HG02852 (cell line): ENCODE results near the gene IL36A.

ENCODE experiments used
- ATAC-seq: cut with Tn5 transposase; IDR thresholded peaks from one replicate; pipeline ENCODE4 v1.9.1; 2021; ENCODE audit warnings: mild to moderate bottlenecking, moderate library complexity; ENCODE audit not compliant: unreplicated experiment

IL36A gene

DNA sequence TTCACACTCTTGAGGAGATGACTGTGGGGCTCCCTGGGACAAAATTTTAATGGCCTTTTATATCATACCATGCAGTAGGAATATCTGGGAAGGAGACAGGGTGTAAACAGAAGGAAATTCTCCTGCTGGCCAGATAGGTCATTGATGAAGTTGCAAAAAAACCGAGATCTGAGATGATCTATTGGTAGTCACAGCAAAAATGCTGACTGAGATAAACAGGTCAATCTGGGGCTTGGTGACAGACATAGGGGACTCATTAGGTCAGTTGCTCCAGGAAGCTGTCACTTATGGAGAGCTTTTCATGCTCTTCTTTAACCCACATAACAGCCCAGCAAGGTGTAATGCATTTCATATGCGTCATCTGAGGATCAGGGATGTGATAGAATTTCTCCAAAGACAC lies 2.6 kb upstream of the IL36A start:
- ATAC-seq = no peak

DNA sequence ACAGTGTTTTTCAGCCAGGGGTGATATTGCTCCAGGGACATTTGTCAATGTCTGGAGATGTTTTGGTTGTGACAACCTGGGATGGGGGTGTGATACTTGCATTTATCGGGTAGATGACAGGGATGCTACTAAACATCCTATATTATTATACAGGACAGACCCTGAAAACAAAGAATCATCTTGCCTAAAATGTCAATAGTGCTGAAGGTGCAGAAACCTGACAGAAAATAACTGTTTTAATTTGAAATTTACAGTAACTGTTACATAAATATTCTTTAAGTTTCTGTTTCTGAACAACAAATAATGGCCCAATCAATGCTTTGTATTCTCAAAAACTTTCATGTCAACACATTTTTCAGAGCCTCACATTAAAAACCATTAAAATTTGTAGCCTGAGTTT lies 2.0 kb downstream of the IL36A start:
- no peak for ATAC-seq

DNA sequence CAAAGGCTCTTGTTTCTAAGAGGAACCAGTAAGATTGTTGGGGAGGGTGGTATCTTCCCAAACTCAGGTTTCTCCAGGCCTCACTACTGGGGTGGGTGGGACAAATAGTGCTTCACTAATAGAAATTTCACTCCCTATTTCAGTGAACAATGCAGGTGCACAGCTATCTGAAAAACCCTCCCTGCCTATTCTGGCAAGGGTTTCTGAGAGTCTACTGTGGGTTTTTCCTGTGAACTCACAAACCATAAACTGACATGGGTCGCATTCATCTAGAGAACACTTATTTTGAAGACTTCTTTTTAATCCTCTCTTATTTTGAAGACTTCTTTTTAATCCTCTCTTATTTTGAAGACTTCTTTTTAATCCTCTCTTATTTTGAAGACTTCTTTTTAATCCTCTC lies 4.4 kb downstream of the IL36A start:
- ATAC-seq = no peak

DNA sequence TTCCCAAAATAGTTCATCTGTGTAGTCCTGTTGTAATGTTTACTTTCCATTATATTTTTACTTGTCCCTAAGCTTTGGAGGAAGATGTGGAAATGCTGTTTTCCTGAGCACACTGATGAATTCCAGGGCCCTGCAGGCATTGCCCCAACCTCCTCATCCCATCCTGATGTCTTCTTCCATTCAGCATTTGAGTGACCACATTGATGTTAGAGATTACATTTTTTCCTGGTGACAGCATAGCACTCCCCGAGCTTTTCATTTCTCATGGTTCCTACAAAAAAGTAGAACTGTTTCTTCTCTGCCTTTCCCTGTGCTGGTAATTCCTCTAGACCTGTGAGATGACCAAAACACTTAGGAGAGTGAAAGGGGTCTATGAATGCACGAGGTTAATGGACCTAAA lies 4.8 kb downstream of the IL36A start:
- no peak for ATAC-seq

DNA sequence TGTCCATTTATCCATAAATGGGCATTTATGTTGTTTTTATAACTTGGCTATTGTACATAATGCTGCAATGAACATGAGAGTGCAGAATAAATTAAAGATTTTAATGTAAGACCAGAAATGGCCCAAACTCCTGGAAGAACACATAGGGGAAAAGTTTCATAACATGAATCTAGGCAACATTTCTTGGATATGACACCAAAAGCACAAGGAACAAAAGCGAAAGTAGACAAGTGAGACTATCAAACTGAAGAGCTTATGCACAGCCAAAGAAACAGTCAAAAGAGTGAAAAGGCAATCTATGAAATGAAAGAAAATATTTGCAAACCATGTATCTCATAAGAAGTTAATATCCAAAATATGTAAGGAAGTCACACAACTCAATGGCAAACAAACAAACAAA lies 5.8 kb downstream of the IL36A start:
- ATAC-seq = no peak

DNA sequence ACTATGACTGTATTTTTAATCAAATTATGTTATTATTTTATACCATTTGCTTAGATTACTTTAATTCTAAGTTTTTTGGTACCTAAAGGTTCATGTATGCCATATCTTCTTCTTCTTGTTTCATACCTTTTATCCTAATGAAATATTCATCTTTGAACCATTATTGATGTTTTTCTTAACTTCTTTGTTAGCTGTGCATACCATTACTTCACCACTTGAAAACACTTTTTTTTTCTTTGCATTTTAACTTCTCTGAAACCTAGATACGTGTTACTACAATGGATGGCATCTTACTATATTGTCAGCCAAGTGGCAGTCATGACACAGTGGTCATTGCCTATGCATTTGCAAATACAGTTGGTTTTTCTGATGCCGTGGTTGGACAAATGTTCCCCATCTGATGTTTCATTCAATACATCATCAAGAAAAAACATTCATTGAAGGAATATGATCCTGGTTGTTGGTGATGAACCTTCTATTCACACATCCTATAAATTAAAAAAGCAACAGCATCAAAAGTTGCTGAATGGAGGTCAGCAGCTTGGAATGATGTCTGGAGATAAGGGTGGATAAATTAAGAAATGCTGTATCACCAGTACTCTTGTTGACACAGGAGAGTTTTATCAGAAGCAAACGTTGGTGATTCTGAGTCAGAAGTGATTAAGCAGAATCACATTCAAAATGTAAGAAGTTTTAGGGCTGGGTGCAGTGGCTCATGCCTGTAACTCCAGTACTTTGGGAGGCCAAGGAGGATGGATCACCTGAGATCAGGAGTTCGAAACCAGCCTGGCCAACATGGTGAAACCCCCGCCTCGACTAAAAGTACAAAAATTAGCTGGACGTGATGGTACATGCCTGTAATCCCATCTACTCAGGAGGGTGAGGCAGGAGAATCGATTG lies 7.4 kb downstream of the IL36A start:
- no peak for ATAC-seq

DNA sequence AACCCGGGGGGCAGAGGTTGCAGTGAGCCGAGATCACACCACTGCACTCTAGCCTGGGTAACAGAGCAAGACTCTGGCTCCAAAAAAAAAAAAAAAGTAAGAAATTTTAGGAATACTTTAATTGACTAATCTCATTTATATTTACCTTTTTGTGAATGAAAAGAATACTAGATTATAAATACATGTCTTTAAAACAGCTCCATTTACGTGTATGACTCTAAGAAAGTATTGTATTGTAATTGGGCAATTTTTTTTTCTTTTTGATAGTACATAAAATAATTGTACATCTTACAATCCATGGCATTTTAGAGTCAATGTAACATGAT lies 8.0 kb downstream of the IL36A start:
- ATAC-seq = no peak

DNA sequence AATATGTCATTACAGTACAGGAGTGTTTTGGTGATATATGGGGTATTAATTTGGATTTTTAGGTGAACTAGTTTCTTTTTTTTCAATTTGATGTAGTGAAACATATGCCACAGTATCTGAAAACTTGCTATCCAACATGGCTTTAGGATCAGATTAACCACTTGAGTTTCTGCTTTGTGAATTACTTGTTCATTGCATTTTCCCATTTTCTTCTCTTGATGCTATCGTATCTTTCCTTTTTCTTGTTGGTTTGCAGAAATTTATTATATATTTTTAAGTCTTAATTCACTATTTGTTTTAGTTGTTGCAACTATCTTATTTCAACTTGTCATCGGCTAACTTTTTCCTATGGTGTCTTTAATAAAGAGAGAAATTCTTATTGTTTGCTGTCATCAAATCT lies 8.8 kb downstream of the IL36A start:
- no peak for ATAC-seq

DNA sequence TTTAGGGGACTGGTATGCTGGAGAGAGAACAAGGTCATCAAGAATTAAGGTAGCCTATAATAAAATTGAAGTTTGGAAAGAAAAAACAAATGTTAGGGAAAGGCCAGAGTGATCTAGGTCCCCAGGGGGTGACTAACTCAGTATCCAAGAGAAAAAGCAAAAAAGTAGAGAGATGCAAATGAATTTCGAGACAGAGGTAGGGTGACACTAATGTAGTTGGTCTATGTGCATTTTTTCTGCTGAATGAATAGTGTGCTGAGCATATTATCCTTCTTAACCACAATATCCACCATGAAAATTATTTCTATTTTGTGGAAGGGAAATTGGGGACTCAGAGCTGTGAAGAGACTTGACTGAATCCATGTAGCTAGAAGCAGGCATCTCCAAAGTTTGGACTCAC lies 9.8 kb downstream of the IL36A start:
- ATAC-seq = no peak

DNA sequence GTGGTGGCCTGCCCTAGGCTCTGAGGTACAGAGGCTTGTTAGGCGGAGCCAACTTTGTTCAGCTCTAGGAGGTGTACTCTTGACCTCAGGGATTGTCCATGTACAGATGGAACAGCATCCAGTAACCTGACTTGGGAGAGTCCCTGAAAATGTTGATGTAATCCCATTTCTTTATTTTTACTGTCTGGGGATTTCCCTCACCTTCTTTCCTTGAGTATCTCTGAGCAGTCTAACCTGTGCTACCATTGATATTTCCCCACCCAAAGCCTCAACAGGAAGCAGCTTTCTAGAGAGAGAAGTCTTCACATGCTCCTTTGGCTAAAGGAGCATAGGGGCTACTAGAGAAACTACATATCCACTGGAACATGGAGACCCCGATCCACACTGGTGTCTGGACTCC lies 10.4 kb downstream of the IL36A start:
- no peak for ATAC-seq

DNA sequence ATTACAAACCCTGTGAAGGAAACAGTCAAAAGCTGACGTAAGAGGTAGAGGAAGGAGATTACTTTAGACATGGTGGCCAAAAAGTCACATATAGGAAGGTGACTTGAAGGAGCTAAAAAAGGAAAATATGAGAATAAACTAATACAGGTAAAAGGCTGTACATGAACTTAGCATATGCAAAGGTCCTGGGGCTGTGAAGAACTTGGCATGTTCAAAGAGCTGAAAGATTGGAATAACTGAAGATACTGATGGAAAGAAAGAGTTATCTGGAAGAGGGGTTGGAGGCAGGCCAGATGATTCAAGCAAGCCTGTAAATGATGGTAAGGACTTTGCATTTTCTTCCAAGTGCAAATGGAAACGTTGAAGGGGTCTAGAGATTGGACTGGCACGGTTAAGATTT lies 13.2 kb downstream of the IL36A start:
- no peak for ATAC-seq

DNA sequence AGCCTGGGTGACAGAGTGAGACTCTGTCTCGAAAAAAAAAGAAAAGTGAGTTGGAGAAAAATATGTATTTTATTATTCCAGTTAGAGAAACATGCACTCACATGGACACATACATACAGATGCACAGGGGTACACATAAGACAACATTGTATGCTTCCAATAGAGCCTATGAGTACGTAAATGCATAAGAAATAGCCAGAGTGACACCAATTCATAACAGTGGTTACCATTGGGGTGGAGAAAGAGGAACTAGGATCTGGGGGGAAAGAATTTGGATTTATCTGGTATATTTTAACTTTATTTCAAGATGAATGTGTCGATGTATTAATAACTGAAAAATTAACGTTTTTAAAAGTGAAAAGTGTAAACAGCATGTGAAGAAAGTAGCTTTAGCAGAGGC lies 16.1 kb downstream of the IL36A start:
- no peak for ATAC-seq

DNA sequence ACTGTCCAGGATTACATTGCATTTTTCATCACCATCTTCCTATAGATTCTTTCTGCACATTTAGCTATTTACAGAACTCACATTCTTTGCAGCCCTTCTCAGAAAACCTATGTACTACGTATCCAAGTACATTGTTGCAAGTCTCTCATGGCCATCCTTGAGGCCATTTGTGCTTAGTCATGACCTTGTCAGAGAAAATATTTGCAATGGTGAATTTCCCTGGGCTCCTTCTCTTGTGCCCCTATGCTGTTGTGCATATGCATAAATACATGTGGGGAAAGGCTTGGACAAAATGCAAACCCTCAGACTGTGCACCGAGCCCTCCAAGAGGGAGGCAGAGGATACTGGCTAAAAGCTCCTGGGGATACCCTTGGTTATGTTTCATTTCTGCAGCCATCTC lies 19.5 kb downstream of the IL36A start:
- no peak for ATAC-seq

DNA sequence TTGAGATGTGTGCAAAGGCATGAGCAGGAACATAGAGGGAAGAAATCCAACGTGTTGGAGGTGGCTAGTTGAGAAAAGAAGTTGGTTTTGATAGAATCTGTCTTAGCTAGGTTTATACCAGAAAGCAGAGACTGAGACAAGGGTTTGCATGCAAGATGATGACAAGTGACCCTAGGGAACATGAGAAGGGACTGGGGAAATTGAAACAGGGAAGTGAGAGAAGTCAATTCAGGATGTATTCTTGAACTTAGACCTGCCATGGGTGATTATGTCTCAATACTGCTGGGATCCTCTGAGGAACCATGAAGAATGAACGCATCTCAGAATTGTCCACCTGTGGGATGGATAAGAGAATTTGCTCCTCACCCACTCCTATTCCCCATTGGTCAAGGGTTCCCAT lies 20.5 kb downstream of the IL36A start:
- no peak for ATAC-seq

DNA sequence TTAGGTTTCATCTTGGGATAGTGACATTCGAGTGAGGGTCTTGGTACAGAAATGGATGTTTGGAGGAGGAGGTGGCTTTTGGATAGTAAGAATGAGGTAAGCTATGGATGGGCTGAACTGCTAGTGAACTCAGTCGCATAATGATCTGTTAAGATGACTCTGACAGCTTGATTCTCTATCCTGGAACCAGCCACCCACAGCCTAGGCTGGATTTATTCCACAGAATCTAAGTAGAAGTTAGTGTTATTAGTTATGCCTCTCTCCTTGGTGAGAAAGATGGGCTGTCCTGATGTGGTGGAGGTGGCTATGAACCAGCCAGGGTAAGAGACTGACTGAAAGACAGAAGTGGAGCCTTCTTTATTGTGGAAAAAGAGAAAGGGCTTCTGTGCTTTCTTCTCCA lies 22.4 kb downstream of the IL36A start:
- no peak for ATAC-seq

DNA sequence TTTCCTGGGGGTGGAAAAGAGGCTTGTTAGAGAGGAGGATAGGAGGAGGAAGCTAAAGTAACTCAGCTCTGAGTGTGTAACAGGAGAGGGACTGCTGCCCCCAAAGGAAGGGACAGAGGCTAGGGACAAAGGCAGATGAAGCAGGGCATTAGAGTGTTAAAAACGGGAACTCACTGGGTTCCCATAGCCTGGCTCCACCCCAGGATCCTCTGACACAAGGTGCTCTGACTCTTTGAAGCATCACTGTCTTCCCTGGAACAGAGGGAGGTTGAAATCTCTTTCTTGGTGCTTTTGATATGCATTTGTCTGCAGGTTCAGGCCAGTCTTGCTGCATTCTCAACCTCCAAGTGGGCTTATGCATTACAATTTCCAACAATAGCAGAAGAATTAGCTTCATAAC lies 22.9 kb downstream of the IL36A start:
- no peak for ATAC-seq

DNA sequence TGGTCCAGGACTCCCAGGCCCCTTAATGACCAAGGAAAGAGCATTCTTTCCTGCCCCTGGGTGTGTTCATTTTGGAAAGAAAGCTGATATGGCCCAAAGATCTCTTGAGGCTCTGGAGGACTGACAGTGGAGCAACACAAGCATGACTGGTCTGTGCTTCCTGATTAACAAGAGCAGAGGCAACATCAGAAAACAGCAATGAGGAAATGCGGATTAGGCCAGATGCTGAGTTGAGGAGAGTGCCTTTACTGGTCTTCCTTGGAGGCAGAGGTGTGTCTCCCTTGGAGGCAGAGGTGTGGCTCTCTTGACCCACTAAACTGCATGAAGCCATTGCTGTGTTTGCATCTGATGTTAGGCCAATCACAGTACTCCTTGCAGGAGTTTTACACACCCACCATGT lies 27.5 kb downstream of the IL36A start:
- no peak for ATAC-seq

DNA sequence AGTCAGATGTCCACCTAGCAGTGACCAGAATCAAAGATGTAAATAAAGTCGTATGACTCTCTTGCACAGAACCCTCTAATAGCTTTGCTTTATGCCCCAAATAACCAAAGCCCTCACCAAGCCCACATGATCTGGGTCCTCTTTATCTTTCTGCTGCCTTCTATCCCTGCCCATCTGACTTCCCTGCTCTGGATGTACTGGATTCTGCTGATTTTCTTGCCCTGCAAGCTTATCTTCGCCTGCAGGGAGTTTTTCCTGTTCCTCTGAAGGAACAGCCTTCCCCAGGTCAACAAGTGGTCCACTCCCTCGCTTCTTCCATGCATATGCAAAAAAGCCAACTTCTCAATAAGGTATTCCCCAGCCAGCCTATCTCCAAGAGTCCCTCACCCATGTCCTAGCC lies 28.8 kb downstream of the IL36A start:
- ATAC-seq = no peak

DNA sequence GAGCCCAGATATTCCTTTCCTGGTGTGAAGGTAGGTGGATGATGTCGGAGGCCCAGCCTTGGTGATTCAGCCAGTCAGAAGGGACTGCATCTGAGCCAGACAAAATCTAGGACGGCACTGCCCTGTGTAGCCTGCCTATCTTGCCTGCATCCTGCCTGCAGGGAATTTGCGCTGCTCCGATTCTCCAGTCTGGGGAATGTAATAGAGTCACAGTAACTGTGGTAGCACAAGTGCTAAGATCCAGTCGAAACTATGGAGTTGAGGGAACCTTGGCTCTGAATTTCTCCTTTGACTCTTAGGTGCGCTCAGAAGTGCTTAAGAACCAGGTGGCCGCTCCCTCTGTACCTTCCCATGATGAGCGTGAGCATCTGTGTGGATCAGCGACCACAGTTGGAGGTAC lies 31.5 kb downstream of the IL36A start:
- no peak for ATAC-seq

DNA sequence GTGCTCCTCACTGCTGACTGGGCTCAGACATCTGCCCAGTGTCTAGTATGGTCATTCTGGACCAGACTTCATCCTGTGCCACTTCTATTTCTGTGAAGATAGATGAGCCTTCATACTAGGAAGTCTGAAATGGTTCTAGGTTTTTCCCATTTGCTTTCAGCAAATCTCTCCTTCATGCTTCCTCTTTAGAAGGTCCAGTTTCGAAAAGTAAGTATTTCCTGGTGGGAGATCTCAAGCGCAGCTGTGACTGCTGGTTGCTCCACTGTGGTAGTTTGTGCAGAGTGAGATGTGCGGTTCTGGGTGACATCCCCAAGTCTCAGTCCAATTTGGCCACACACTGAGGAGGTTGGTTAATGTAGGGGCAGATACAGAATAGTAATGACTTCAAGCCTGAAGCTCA lies 33.0 kb downstream of the IL36A start:
- ATAC-seq = no peak

DNA sequence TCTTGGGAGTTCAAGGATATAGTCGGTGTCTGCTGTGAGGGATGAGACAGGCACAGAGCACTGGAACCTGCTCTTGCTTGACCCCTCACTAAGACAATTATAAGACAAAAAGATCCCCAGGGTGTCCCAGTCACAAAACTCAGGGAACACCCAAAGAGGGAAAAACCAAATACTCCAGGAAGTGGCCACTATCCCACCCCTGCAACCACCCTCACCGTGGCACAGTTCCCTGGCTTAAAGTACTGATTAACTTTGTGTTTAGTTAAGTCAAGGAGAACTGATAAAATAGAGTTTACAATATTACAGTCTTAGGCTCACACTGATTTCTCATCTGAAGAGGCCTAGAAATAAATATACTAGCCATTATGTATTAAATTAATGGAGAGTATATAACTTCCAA lies 33.9 kb downstream of the IL36A start:
- no peak for ATAC-seq

DNA sequence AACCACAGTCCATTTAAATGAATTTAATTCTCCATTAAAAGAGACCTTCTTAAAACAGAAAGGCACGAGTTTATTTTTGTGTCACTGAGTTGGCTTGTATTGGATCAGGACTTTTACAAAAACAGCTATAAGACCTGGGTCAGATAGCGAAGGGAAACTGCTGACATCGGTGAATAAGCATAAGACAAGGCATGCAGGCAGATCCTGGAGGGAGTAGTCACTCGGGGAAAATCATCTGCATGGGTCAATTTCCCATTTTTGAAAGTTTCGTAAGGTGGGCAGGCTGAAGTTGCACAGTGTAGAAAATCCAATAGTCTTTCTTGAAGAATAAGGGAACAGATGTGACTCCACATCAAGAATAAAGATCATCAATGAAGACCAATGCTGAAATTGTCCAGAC lies 34.5 kb downstream of the IL36A start:
- ATAC-seq = no peak

DNA sequence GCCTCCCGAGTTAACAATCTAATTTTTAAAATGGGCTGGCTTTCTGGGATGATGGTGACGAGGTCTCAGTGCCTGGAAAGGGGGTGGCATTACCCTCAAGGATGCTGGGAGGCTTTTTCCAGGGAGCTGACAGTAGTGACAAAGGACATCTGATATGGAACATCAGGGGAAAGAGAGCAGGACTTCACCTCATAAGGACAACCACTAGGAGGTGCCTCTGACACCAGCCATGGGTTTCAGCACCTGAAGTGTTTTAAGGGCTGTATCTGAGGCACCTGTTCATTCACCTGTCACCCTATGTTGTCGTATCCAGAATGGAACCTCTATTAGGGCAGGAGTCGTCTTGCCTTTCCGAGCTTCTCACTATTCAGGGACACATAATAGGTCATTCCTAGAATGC lies 36.6 kb downstream of the IL36A start:
- no peak for ATAC-seq
